Putamen (tissue), 1 donor: ENCODE measurements around the gene FBXO24.
A peak's percentile ranks its signal among the peaks of the same experiment; 100 is the strongest.

ENCODE experiments used
- DNase-seq: peaks from one replicate; pipeline ENCODE4 v3.0.0-alpha.2; 2016; ENCODE audit warnings: low spot score

FBXO24 gene

DNA sequence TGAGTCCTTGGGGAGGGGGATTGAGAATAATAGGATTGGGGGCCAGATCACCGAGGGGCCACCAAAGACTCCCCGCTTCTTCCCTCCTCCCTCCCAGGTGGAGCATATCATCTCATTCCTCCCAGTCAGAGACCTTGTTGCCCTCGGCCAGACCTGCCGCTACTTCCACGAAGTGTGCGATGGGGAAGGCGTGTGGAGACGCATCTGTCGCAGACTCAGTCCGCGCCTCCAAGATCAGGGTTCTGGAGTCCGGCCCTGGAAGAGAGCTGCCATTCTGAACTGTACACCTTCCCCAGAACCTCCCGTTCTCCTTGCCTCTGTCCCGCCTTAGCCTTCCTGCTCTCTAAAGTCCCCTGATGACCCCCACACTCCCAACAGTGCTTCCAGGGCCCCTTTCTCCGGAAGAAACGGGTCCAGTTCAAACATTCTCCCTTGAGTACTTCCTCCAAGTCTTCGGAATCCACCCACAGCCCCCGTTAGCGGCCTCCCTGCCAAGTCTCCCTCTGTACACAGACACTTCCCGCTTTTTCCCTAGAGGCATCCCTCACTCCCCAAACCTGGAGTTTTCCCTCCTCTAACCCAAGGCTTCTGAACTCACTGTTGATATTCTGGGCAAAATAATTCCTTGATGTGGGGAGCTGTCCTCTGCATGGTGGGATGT is 4.1 kb downstream of the FBXO24 start:
- DNase-seq: no peak

DNA sequence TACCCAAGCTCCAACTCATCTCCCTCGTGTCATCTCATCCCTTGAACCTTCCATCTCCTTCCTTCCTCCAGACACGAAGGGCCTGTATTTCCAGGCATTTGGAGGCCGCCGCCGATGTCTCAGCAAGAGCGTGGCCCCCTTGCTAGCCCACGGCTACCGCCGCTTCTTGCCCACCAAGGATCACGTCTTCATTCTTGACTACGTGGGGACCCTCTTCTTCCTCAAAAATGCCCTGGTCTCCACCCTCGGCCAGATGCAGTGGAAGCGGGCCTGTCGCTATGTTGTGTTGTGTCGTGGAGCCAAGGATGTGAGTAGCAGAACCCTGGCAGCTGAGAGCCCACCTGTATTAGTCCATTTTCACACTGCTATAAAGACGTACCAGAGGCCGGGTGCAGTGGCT is 5.5 kb downstream of the FBXO24 start:
- DNase-seq: no peak

DNA sequence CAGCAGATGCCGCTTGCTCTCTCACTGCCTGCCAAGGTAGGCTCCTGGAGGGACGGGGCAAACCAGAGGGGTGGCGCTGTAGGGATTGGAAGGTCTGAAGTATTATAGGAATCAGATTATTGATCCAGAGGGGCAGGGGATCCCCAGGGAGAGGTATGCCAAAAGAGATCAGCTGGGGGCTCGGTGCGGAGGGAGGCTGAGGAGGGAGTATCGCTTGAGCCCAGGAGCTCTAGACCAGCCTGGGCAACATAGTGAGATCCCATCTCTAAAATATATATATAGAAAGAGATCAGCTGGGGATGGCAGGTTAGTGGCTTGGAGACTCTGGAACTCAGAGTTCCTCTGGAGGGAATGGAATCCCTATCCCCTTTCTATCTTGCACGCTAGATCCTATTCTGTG is 9.1 kb downstream of the FBXO24 start:
- no peak for DNase-seq

DNA sequence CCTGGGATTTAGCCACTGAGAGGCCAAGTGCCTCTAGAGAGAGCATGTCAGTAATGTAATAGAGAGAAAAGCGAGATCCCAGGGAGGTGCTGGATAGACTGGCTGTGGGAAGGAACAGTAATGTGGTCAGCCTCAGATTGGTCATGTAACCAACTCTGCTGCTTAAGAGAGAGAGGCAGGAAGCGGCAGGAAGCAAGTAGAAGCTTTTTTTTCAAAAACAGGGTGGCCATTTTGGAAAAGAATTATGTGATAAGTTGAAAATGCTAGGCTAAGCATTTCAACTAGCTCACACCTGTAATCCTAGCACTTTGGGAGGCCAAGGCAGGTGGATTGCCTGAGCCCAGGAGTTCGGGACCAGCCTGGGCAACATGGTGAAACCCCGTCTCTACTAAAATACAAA is 12.3 kb downstream of the FBXO24 start:
- no peak for DNase-seq

DNA sequence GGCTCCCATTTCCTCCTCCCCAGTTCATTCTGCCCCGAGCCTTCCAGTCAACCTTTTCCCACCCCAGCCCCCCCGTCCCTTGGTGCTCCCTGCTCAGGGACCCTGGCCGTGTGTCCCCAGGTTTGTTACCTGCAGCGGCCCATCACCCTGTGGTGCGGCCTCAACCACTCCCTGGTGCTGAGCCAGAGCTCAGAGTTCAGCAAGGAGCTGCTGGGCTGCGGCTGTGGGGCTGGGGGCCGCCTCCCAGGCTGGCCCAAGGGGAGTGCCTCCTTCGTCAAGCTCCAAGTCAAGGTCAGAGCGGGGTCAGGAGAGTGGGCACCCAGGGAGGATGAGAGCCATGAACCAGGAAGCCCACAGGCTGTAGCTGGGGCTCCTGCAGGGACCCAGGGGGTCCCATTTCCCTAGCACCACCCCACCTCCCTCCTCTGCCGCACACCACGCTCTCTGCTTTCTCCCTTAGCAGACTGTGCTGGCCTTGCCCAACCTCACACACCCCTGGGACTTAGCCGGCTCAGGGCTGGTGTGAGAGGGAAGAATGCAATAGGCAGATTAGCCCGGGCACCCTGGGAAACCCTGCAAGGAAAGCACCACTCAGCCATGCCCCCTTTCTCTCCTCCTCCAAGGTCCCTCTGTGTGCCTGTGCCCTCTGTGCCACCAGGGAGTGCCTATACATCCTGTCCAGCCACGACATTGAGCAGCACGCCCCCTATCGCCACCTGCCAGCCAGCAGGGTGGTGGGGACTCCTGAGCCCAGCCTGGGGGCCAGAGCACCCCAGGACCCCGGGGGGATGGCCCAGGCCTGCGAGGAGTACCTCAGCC is 14.0 kb downstream of the FBXO24 start:
- no peak for DNase-seq

DNA sequence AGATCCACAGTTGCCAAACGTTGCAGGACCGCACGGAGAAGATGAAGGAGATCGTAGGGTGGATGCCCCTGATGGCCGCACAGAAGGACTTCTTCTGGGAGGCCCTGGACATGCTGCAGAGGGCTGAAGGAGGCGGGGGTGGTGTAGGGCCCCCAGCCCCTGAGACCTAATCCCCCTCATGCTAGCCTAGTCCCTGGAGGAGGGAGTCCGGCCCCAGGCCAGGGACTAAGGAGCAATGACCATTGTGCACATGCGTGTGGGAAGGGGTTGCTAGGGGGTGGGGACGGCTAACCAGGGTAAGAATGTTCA is 14.6 kb downstream of the FBXO24 start:
- no peak for DNase-seq

DNA sequence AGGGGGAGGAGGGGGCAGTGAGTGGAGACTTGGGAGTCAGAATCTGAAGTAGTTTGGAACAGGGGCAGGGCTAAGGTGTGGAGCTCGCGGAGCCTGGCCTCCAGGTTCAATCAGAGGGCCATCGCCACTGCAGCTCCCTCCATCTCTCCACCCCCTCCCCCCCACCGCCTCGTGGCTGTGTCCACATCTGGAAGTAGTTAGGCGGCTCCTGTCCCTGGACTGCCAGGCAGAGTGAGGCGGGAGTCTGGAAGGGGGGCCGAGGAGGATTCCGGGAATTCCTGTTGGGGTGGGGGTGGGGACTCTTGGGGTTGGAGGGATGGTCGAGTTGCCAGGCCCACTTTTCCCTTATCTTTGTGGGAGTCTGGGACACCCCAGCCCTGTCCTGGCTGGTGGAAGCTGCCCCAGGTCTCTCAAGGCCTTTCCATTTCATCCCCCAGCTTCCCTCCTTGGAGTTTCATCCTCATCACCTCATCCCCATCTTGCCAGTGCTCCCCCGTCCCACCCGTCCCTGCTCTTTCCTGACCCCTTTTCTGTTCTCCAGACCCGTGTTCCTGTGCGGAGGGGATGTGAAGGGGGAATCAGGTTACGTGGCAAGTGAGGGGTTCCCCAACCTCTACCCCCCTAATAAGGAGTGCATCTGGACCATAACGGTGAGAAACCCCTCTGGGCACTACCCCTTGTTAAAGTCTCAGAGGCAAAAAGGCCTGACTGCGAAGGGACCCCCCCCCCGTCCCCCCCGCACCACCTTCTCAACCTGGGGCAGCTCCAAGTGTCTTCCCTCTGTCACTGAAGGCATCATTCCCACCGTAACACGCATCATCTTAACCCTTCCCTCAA is 17.0 kb downstream of the FBXO24 start:
- DNase-seq: no peak

DNA sequence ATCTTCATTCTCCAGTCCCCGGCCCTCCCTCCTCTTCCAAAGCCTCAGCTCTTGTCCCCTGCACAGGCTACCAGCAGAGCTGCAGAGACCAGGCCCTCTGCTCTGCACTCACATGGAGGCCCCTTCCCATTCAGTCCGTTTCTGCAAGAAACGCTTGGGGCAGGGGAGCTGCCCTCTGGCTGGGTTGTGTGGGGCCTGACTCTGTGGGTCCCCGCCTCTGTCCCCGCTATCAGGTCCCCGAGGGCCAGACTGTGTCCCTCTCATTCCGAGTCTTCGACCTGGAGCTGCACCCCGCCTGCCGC is 17.5 kb downstream of the FBXO24 start:
- DNase-seq: no peak

DNA sequence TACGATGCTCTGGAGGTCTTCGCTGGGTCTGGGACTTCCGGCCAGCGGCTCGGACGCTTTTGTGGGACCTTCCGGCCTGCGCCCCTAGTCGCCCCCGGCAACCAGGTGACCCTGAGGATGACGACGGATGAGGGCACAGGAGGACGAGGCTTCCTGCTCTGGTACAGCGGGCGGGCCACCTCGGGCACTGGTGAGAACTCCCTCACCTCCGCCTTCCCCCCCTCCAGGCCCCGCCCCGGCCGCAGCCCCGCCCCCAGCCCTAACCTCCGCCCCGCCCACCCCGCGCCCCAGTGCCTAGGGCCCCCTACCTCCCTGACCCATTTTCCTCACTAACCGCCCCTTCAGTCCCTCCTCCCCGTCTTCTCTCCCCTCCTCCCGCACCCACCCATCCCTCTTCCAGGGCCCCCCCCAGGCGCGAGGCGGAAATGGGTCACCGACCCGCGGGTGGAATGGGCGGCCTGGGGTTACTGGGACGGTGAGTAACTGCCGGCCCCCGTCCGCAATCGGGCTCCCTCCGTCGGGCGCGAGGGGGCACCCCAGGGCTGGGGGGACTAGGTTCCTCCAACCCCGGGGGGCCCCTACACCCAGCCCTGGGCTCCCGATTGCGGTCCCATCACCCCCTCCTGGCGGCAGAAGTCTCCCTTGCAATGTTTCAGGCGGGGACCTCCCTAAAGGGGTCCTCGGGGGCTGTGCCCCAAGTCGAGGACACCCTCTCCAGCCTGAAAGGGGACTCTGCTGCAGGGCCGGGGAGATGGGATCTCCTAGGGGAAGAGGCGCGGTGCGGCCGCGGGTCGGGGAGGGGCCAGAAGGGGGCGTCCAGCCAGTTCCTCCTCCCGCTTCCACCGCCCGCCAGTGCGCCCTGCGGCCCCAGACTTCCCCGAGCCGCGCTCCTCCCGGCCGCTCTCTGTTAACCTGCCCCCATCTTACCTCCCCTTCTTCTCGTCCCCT is 18.2 kb downstream of the FBXO24 start:
- DNase-seq: no peak

DNA sequence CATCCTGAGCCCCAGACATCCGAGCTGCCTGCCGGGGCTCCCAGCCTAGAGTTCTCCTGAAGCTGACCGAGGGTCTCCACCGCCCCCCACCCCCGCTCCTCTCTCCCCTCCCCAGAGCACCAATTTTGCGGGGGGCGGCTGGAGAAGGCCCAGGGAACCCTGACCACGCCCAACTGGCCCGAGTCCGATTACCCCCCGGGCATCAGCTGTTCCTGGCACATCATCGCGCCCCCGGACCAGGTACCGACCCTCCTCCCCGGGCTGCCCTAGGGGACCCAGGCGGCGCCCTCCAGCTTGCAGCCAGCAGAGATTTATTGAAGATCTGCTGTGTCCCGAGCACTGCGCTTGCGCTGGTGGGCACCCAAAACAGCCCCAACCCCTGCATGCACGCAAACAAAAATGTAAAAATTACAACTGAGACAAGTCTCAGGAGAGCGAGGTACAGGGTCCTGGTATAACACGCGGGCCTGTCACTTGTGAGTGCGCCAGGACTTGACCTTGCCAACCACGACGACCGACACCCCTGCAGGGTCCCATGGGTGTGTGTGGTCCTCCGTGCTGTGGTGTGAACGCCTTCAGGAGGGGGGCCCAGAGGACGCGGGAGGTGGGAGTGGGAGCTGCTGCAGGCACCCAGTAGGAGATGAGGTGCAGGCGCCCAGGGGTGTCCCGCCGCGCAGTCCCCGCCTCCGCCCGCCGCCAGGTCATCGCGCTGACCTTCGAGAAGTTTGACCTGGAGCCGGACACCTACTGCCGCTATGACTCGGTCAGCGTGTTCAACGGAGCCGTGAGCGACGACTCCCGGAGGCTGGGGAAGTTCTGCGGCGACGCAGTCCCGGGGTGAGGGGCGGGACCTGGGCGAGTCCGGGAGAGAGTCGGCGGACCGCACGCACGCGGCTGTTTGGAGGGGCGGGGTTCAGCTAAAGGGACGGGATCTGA is 19.1 kb downstream of the FBXO24 start:
- DNase-seq: no peak

DNA sequence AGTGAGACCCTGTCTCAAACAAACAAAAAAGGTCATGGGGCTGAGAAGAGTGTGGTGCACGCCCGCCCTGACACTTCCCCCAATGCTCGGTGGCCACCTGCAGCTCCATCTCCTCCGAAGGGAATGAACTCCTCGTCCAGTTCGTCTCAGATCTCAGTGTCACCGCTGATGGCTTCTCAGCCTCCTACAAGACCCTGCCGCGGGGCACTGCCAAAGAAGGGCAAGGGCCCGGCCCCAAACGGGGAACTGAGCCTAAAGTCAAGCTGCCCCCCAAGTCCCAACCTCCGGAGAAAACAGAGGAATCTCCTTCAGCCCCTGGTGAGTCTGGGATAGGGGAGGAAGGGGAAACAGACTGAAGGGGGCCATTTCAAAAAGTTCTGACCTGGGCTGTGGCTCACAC is 20.2 kb downstream of the FBXO24 start:
- DNase-seq: no peak

DNA sequence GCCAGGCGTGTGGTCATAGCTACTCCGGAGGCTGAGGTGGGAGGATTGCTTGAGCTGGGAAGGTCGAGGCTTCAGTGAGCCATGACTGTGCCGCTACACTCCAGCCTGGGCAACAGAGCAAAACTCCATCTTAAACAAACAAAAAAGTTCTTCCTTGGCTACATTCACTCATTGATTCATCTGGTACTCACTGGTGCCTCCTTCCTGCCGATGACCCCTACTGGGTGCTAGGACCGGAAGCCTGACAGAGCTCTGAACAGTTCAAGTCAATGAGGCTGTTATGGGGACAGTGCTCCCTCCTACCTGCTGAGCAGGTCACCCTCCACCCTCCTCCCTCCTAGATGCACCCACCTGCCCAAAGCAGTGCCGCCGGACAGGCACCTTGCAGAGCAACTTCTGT is 21.0 kb downstream of the FBXO24 start:
- DNase-seq: no peak

DNA sequence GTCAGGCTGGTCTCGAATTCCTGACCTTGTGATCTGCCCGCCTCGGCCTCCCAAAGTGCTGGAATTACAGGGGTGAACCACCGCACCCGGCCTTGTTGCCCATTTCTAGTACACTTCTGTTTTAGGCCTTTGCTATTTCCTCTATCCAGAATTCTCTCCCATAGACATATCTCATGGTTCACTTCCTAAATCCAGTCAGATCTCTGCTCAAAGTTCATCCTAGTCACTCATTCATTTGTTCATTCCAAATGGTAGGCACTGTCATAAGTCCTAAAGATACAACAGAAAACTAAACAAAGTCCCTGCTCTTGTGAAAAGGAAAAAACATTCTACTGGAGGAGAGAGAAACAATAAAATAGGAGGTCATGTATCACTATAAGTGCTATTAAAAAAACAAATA is 23.8 kb downstream of the FBXO24 start:
- DNase-seq: no peak

DNA sequence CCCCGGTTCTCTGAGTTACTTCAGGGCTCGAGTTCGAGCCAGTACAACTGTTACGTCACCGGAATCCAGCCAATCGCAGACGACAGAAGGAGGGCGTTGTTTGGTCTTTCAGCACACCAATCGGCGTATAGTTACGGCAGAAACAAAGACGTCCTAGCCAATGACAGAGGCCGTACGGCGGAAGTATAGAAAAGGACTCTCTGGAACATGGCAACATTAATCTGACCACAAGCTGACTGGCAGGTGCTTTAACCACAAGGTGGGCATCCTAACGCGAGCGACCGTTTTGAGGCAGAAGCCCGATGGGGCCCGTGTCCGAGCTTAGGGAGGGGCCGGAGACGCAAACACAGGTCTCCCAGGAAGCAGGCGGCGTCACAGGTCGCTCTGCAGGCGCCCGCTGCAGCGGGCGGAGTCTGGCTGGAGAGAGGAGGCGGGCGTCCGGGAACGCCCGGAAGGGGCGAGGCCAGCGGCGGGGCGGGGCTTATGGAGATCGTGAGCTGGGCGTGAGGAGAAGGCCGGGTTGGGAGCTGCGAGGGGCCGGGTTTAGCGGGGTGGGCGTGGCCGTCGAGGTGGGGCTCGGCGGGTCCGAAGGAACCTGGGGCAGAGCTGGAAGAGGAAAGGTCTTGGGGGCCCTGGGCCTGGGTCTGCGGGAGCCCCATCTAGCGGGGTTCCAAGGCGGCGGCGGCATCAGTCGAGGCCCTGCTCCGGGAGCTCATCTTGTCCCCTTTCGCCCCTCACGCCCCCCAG is 26.0 kb downstream of the FBXO24 start, which contains the start of gene MOSPD3:
MOSPD3 (plus strand) TSS at position 558 of the 747 bp plus-strand sequence. CDS start 252 bp downstream, outside the sequence.
- DNase-seq: peak; percentile 99

DNA sequence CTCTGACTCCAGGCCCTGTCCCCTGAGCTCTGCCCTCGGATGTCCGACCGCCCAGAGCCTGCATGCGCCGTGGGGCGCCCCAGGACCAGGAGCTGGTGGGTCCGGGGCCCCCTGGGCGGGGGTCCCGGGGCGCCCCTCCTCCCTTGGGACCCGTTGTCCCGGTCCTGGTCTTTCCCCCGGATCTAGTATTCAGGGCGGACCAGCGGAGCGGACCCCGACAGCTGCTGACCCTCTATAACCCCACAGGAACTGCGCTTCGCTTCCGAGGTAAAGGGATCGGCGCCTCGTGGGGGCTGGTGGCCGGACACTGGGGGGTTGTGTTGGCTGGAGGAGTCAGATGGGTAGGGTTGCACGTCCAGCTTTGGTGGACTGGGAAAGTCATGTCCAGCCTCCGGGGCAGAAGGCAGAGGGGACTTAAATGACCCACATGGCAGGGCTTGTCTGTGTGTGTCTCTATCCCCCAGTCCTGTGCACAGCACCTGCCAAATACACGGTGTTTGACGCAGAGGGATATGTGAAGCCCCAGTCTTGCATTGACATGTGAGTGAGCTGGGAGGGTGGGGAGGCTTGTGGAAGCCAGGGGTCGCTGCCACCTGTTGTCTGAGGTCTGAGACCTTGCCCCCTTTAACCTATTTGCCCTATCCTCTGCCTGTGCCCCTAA is 26.7 kb downstream of the FBXO24 start:
- no peak for DNase-seq

DNA sequence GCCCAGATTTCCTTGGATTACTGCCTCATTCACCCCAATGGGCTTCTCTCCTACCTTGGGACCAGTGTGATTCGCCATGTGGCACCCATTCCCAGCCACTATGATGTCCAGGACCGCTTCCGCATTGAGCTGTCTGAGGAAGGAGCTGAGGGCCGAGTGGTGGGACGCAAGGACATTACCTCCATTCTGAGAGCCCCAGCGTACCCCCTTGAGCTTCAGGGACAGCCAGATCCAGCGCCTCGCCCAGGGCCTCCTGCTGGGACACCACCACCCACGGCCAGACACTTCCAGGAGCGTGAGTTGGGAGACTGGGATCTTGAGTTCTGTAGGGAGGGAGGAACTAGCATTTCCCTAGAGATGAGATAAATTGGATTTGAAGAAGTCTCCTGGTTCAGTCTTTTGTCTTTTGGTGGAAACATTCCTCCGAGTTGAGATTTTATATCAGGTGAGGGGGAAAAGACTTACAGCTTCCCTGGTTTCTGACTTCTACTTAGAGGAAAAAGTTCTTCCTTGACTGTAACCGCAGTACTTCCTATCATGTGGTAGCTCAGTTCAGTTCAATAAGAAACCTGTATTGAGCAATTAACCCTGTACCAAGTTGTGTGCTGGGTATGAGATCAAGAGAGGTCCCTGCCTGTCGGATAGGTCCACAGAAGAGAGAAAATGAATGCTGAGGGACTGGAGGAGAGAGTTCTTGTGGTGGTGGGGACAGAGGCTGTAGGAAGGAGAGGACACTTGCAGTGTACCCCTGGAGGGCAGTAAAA is 27.5 kb downstream of the FBXO24 start:
- DNase-seq: no peak

DNA sequence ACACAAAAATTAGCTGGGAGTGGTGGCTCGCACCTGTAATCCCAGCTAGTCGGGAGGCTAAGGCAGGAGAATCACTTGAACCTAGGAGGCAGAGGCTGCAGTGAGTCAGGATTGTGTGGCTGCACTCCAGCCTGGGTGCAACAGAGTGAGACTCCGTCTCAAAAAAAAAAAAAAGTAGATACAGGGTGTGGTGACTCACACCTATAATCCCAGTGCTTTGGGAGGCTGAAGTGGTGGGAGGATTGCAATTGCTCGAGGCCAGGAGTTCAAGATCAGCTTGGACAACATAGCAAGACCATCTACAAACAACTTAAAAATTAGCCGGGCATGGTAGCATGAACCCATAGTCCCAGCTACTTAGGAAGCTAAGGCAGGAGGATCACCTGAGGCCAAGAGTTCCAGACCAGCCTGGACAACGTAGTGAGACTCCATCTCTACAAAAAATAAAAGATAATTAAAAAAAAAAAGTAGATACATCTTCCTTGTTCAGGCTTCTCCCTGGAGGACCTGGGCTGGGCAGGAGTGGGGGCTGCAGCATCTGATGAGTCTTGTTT is 28.3 kb downstream of the FBXO24 start:
- no peak for DNase-seq

DNA sequence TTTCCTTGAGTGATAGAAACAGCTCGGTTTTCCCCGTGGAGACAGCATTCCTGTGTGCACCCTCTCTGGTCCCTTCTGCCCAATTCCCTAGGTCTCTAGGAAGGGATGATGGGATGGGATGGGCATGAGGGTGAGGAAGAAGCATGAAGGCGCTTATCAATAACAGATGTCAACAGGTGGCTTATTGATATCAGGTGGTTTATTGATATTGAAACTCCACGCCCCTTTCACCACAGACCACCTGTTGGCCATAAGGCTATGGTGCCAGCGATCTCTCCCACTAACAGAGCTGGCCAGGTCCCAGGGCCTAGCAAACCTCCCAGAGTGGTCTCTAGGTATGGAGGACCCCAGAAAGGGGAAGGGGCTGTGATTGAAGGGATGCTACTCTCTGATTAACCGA is 34.1 kb downstream of the FBXO24 start:
- DNase-seq: no peak
